ENCODE data around the gene PDXK. TPM values are rescaled to one million over a fixed set of nuclear protein-coding genes. Genes with fewer than 3 reads are reported as not detected.

The PDXK gene
- total RNA-seq, 1 donor from 2014 or later = 195 TPM

- no peaks in the 10 kb centered on the region for H3K9me3 ChIP-seq
- TF ChIP-seq CTCF (IDR thresholded peaks at IDR 0.05) = no peak
- no peaks in the 10 kb centered on the region for H3K27me3 ChIP-seq (ENCODE audit: low read depth)
- no peak for DNase-seq
- no peaks in the 10 kb centered on the region for H3K4me1 ChIP-seq
- intact Hi-C loops (cut with DNase I) = no loop called here
- no peak for ATAC-seq
- peaks cover 100% of the 10 kb centered on the region for H3K36me3 ChIP-seq
- H3K4me3 ChIP-seq = no peak overlapping the region
- H3K27ac ChIP-seq = no peak overlapping the region
These were observed 78.5 kb downstream of the PDXK start for GRCh38 chr21:43797415-43797814.

DNA sequence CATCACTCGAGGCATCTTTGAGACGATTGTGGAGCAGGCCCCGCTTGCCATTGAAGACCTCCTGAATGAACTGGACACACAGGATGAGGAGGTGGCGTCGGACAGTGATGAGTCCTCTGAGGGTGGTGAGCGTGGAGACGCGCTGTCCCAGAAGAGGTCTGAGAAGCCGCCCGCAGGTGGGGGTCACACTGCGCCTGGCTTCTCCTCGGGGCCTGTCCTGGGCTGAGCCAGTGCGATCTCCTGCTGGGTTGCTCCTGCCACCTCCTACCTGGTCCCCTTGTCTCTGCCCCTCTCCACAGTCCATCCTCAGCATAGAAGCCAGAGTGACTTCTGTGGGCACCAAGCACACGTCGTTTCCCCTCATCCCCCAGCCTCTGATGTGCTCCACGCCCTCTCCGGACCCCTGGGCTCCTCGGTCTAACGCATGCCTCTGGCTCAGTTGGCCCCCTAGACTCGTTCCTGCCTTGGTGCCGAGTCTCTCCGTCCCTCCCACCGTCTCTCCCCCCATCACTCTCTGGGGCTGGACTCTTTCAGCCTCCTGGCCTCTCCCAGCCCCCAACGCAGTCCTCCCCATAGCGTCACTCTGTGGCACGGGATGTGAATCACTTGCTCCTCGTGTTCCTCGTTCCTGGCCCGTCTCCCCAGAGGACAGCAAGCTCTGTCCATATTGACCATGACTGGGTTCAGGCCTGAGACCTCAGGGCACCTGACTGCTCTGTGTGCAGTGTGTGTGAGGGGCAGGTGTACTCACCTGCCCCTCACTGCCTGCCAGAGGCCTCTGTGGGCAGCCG is 79.2 kb downstream of the PDXK start:
- no peaks in the 10 kb centered on the region for H3K27me3 ChIP-seq (ENCODE audit: low read depth)
- no peak for TF ChIP-seq CTCF (IDR thresholded peaks at IDR 0.05)
- no peaks in the 10 kb centered on the region for H3K9me3 ChIP-seq
- DNase-seq (no peak), ATAC-seq (no peak)
- peaks cover 100% of the 10 kb centered on the region for H3K36me3 ChIP-seq
- no peak overlapping the region for H3K4me3 ChIP-seq
- intact Hi-C loops (cut with DNase I) = no loop called here
- no peak overlapping the region for H3K27ac ChIP-seq
- no peaks in the 10 kb centered on the region for H3K4me1 ChIP-seq

GRCh38 chr21:43799301-43799840 is 80.4 kb downstream of the PDXK start:
- intact Hi-C loops (cut with DNase I) = no loop called here
- Histone ChIP-seq H3K4me1 (no peaks in the 10 kb centered on the region), H3K27ac (no peak overlapping the region), H3K4me3 (no peak overlapping the region), H3K9me3 (no peaks in the 10 kb centered on the region), H3K36me3 (peaks cover 100% of the 10 kb centered on the region), H3K27me3 (ENCODE audit: low read depth) (no peaks in the 10 kb centered on the region)
- DNase-seq (no peak), ATAC-seq (no peak)
- TF ChIP-seq CTCF (IDR thresholded peaks at IDR 0.05) = no peak

GRCh38 chr21:43800124-43800523 is 81.2 kb downstream of the PDXK start:
- Histone ChIP-seq H3K4me1 (no peaks in the 10 kb centered on the region), H3K4me3 (no peak overlapping the region), H3K27ac (no peak overlapping the region), H3K36me3 (peaks cover 92% of the 10 kb centered on the region), H3K9me3 (no peaks in the 10 kb centered on the region), H3K27me3 (ENCODE audit: low read depth) (no peaks in the 10 kb centered on the region)
- no peak for TF ChIP-seq CTCF (IDR thresholded peaks at IDR 0.05)
- intact Hi-C loops (cut with DNase I) = no loop called here
- ATAC-seq = no peak
- DNase-seq = no peak

DNA sequence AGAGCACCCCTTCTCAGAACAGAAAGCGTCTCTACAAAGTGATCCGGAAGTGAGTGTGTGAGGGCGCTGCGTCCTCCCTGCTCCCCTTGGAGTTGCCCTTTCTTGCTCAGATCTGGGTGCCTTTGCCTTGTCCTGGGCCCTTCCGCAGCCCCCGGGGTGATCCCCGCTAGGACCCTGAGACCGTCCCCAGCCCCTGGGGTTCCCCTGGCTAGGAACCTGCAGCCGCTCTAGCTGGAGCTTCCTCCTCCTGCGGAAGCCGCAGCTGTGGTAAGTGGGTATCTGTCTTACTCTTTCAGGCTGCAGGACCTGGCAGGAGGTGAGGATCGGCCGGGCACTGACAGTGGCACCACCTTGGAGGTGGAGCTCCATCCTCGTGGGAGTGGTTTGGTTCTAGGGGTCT is 81.6 kb downstream of the PDXK start:
- DNase-seq = no peak
- H3K27me3 ChIP-seq (ENCODE audit: low read depth) = no peaks in the 10 kb centered on the region
- no peak overlapping the region for H3K27ac ChIP-seq
- ATAC-seq = no peak
- no peaks in the 10 kb centered on the region for H3K9me3 ChIP-seq
- peaks cover 88% of the 10 kb centered on the region for H3K36me3 ChIP-seq
- H3K4me3 ChIP-seq = no peak overlapping the region
- no peaks in the 10 kb centered on the region for H3K4me1 ChIP-seq
- intact Hi-C loops (cut with DNase I) = no loop called here
- no peak for TF ChIP-seq CTCF (IDR thresholded peaks at IDR 0.05)

Data from lower lobe of right lung (tissue), 2 donors.